ENCODE measurements around the gene KDM5A.

DNA sequence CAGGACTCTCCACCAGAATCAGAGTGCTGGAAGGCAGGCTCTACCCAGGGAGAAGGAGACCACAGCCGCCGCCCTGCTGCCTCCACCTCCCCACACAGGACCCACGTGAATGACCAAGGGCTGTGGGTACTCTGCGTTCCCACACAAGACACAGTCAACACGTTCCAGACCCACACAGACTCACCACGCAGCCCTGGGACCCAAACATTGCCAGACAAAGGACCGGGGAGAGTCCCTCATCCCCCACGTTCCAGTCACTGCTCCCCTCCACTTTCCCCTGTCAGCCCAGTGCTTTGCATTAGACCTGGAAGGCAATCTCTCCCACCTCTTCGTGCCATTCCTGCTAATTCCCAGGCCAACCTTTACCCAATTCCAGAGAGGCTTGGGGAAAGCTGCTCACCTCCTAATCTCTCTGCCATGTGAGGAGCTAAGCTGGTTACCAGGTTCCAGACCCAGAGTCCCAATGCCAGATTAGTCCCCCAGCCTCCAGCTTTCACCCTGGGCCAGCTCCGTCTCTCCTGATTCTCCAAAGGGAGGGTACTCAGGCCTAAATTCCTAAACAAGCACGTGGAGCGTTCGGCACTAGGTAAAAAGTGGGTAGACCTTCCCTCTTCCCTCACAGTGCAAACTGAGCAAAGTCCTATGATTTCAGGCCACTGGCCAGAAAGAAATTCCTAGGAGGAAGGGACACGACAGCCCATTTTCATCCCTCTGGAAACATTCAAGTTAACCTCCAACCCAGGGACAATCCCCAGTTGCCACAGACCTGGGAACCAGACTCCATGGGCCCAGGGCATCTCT lies 131.4 kb downstream of the KDM5A start:
- TF ChIP-seq CTCF (IDR thresholded peaks at IDR 0.05 in 4 of 5, conservative IDR thresholded peaks at IDR 0.05 in 1 of 5) (no peak), POLR2A (IDR thresholded peaks at IDR 0.05) (no peak)
